K562 (cell line): ENCODE measurements around the gene RPP38. TPM values are rescaled to one million over a fixed set of nuclear protein-coding genes. Genes with fewer than 3 reads are reported as not detected.
A peak's percentile ranks its signal among the peaks of the same experiment; 100 is the strongest.

Experiments
- ATF7 ChIP-seq: fragments of 450-650 bp; IDR thresholded peaks from 2 replicates; pipeline ENCODE4 v1.7.1; 2014; ENCODE audit warnings: mild to moderate bottlenecking, moderate library complexity
- CBX5 ChIP-seq: IDR thresholded peaks from 2 replicates; pipeline ENCODE4 v1.6.1; 2014; ENCODE audit warnings: low read depth, borderline replicate concordance
- CC2D1A ChIP-seq: fragments of 450-650 bp; IDR thresholded peaks from 2 replicates; pipeline ENCODE4 v1.6.1; 2017; ENCODE audit warnings: mild to moderate bottlenecking
- CCNT2 ChIP-seq: IDR thresholded peaks from 2 replicates; pipeline ENCODE4 v1.6.1; 2011; ENCODE audit warnings: borderline replicate concordance, low read depth, mild to moderate bottlenecking, moderate library complexity, mixed read lengths, low read length; ENCODE audit not compliant: insufficient read length; ENCODE audit errors: extremely low read depth
- ETV5 ChIP-seq: sonication (generic); formaldehyde crosslinking; IDR thresholded peaks from 2 replicates; pipeline ENCODE4 v1.4.0; 2020; ENCODE audit warnings: low read depth, mild to moderate bottlenecking, missing genetic modification reagents
- FOXJ2 ChIP-seq: fragments of 200-800 bp; sonication (Bioruptor generic); IDR thresholded peaks from 2 replicates; pipeline ENCODE4 v1.6.1; 2016; ENCODE audit warnings: missing genetic modification characterization, missing compliant biosample characterization
- GATAD2B ChIP-seq: fragments of 450-650 bp; IDR thresholded peaks from 2 replicates; pipeline ENCODE4 v1.6.1; 2017; ENCODE audit warnings: mild to moderate bottlenecking, borderline replicate concordance
- HDAC3 ChIP-seq: fragments of 450-650 bp; IDR thresholded peaks from 2 replicates; pipeline ENCODE4 v1.6.1; 2018; ENCODE audit warnings: borderline replicate concordance, mild to moderate bottlenecking, moderate library complexity; ENCODE audit not compliant: partially characterized antibody
- JUN ChIP-seq, 2 experiments: sonication (generic) in 1 of 2; formaldehyde crosslinking in 1 of 2; IDR thresholded peaks; 2 replicates each; pipeline versions ENCODE4 v1.6.1 to v1.8.0; 2012 to 2022; ENCODE audit warnings: borderline replicate concordance in 2 of 2, mild to moderate bottlenecking in 2 of 2, improper control_type of control experiment in 1 of 2, low read depth in 1 of 2, low read length in 1 of 2, missing genetic modification reagents in 1 of 2
- MECOM ChIP-seq: fragments of 250-450 bp; sonication (Bioruptor Pico); IDR thresholded peaks from 2 replicates; pipeline ENCODE4 v1.8.0; 2022; ENCODE audit warnings: inconsistent platforms
- NCOR1 ChIP-seq: fragments of 450-650 bp; IDR thresholded peaks from 2 replicates; pipeline ENCODE4 v1.6.1; 2016; ENCODE audit warnings: mild to moderate bottlenecking, moderate library complexity
- NR2C2 ChIP-seq, 2 experiments: fragments of 200-800 bp in 1 of 2; sonication (Bioruptor generic) in 1 of 2; sonication (generic) in 1 of 2; formaldehyde crosslinking in 1 of 2; IDR thresholded peaks; 2 replicates each; pipeline versions ENCODE4 v1.6.1 to v1.8.0; 2016 to 2022; ENCODE audit warnings: mild to moderate bottlenecking in 1 of 2, missing compliant biosample characterization in 1 of 2, missing genetic modification characterization in 1 of 2, missing genetic modification reagents in 1 of 2
- RBM22 ChIP-seq: fragments of 200-400 bp; formaldehyde crosslinking; IDR thresholded peaks from 2 replicates; pipeline ENCODE4 v1.6.1; 2018; ENCODE audit warnings: low read length, low read depth; ENCODE audit not compliant: poor library complexity, severe bottlenecking
- TAF7 ChIP-seq: fragments of 450-650 bp; IDR thresholded peaks from 2 replicates; pipeline ENCODE4 v1.6.1; 2016; ENCODE audit warnings: missing genetic modification characterization, missing compliant biosample characterization
- ZNF76 ChIP-seq: fragments of 250-450 bp; sonication (Bioruptor Pico); IDR thresholded peaks from 2 replicates; pipeline ENCODE4 v1.4.0; 2020; ENCODE audit warnings: mild to moderate bottlenecking, moderate library complexity, borderline replicate concordance
- polyA plus RNA-seq, 8 experiments: library from polyadenylated mRNA; depleted of rRNA in 4 of 8; stranded (reverse) in 5 of 8; unstranded in 3 of 8; fragments of >200 nt; fragmentation: Nextera tagmentation in 2 of 8; fragmentation: Illumina TruSeq in 1 of 8; extraction: Ambion mirVana in 2 of 8; extraction: Trizol in 1 of 8; gene quantifications; 2 replicates each; pipeline versions ENCODE4 v1.2.1 to v1.2.3, GENCODE V29; 2011 to 2014; ENCODE audit warnings: inconsistent platforms in 1 of 8, missing spikeins in 1 of 8
- total RNA-seq, 7 experiments: library from RNA; depleted of rRNA in 6 of 7; stranded (reverse); fragments of >200 nt in 6 of 7; fragmentation: Illumina TruSeq in 2 of 7; extraction: Trizol in 2 of 7; gene quantifications; 2 replicates each; pipeline versions ENCODE4 v1.2.1 to v1.2.3, GENCODE V29; 2011 to 2021; ENCODE audit warnings: low replicate concordance in 1 of 7
- TF ChIP-seq, protein P1 (sequence below): fragments of 250-450 bp; sonication (Bioruptor Pico); IDR thresholded peaks from 2 replicates; pipeline ENCODE4 v1.4.0; 2020
- TF ChIP-seq, protein P2 (sequence below): sonication (generic); formaldehyde crosslinking; IDR thresholded peaks from 2 replicates; pipeline ENCODE4 v1.5.0; 2020; ENCODE audit warnings: missing genetic modification reagents
- TF ChIP-seq, protein P3 (sequence below): sonication (generic); formaldehyde crosslinking; IDR thresholded peaks from 2 replicates; pipeline ENCODE4 v1.8.1; 2023; ENCODE audit warnings: mild to moderate bottlenecking, missing genetic modification reagents

Gene RPP38
- total and polyA plus RNA-seq, 9 of the 15 experiments (the other 6 are each of a cell fraction or from before 2014, with no cell fraction given) = 26.3 to 58.6 (median 33.8) TPM

DNA sequence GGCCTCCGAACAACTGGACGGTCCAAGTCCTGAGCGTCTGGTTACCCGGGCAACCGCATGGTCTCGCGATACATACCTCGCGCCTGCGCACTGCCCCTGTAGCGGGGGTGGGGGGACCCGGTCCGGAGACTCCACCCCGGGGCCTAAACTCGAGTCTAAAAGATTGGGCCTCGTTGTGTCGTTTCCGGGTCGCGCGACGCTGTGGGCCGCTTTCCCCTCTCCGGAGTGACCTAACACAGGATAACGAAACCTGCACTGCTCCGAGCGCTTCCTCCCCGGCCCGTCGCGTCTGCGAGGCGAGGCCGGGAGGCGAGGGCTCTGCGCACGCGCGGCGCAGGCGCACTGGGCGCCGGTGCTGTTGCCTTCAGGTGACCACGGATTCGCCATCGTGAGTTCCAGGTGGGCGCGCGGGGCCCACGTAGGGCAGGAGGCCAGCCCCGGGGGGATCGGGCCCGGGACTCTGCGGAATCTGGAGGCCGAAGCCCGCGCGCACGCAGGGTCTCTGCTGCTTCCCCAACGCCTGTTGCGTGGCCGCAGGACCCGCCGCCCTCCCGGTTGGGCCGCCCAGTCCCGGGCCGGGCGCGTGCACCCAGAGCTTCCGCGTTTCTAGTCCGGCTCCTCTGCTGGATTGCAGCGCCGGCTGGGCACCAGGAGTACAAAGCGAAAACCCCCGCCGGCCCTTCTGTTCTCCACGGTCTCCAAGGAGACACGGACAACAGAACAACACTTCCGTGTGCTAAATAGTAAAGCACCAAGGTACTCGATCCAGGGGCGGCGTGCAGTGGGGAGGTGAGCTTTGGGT is at the start of gene RPP38 (continued):
- TF ChIP-seq, protein P1, sequence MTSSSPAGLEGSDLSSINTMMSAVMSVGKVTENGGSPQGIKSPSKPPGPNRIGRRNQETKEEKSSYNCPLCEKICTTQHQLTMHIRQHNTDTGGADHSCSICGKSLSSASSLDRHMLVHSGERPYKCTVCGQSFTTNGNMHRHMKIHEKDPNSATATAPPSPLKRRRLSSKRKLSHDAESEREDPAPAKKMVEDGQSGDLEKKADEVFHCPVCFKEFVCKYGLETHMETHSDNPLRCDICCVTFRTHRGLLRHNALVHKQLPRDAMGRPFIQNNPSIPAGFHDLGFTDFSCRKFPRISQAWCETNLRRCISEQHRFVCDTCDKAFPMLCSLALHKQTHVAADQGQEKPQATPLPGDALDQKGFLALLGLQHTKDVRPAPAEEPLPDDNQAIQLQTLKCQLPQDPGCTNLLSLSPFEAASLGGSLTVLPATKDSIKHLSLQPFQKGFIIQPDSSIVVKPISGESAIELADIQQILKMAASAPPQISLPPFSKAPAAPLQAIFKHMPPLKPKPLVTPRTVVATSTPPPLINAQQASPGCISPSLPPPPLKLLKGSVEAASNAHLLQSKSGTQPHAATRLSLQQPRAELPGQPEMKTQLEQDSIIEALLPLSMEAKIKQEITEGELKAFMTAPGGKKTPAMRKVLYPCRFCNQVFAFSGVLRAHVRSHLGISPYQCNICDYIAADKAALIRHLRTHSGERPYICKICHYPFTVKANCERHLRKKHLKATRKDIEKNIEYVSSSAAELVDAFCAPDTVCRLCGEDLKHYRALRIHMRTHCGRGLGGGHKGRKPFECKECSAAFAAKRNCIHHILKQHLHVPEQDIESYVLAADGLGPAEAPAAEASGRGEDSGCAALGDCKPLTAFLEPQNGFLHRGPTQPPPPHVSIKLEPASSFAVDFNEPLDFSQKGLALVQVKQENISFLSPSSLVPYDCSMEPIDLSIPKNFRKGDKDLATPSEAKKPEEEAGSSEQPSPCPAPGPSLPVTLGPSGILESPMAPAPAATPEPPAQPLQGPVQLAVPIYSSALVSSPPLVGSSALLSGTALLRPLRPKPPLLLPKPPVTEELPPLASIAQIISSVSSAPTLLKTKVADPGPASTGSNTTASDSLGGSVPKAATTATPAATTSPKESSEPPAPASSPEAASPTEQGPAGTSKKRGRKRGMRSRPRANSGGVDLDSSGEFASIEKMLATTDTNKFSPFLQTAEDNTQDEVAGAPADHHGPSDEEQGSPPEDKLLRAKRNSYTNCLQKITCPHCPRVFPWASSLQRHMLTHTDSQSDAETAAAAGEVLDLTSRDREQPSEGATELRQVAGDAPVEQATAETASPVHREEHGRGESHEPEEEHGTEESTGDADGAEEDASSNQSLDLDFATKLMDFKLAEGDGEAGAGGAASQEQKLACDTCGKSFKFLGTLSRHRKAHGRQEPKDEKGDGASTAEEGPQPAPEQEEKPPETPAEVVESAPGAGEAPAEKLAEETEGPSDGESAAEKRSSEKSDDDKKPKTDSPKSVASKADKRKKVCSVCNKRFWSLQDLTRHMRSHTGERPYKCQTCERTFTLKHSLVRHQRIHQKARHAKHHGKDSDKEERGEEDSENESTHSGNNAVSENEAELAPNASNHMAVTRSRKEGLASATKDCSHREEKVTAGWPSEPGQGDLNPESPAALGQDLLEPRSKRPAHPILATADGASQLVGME (CRISPR knock-in tag) = no peak
- TF ChIP-seq NCOR1 (peak; percentile 24; the same call in 1 of the 2 replicates), GATAD2B (peak; percentile 84; the same call in 1 of the 2 replicates), CCNT2 (peak; percentile 46), TAF7 (0 out of 2 replicates have a peak, but pooled peaks have one; percentile 38), CC2D1A (no peak), CBX5 (no peak), HDAC3 (no peak), RBM22 (peak; percentile 59), JUN (IDR thresholded peaks at IDR 0.05; ENCODE audit: borderline replicate concordance, low read depth, low read length) (peak; percentile 7; the same call in 1 of the 2 replicates), JUN (CRISPR knock-in tag; IDR thresholded peaks at IDR 0.05; ENCODE audit: borderline replicate concordance) (no peak), MECOM (CRISPR knock-in tag) (no peak), ETV5 (CRISPR knock-in tag) (peak; percentile 73), NR2C2 (CRISPR knock-in tag; IDR thresholded peaks at IDR 0.05) (no peak), NR2C2 (tag; IDR thresholded peaks at IDR 0.05) (peak; percentile 92), ATF7 (peak; percentile 86), ZNF76 (CRISPR knock-in tag) (no peak), FOXJ2 (peak; percentile 83)
- TF ChIP-seq, protein P2, sequence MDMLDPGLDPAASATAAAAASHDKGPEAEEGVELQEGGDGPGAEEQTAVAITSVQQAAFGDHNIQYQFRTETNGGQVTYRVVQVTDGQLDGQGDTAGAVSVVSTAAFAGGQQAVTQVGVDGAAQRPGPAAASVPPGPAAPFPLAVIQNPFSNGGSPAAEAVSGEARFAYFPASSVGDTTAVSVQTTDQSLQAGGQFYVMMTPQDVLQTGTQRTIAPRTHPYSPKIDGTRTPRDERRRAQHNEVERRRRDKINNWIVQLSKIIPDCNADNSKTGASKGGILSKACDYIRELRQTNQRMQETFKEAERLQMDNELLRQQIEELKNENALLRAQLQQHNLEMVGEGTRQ (CRISPR knock-in tag) = peak; percentile 58
- TF ChIP-seq, protein P3, sequence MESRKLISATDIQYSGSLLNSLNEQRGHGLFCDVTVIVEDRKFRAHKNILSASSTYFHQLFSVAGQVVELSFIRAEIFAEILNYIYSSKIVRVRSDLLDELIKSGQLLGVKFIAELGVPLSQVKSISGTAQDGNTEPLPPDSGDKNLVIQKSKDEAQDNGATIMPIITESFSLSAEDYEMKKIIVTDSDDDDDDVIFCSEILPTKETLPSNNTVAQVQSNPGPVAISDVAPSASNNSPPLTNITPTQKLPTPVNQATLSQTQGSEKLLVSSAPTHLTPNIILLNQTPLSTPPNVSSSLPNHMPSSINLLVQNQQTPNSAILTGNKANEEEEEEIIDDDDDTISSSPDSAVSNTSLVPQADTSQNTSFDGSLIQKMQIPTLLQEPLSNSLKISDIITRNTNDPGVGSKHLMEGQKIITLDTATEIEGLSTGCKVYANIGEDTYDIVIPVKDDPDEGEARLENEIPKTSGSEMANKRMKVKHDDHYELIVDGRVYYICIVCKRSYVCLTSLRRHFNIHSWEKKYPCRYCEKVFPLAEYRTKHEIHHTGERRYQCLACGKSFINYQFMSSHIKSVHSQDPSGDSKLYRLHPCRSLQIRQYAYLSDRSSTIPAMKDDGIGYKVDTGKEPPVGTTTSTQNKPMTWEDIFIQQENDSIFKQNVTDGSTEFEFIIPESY (CRISPR knock-in tag) = peak; percentile 56
